ENCODE measurements around the gene NUDT5.

Gene NUDT5

GRCh38 chr10:12162927-12163326, 32.8 kb downstream of the NUDT5 start:
- DNase-seq (ENCODE audit: low spot score) = no peak

GRCh38 chr10:12160664-12161063, 35.0 kb downstream of the NUDT5 start:
- no peak for DNase-seq (ENCODE audit: low spot score)

- no peak for DNase-seq (ENCODE audit: low spot score)
Measured at GRCh38 chr10:12158111-12158510, 37.6 kb downstream of the NUDT5 start.

- DNase-seq (ENCODE audit: low spot score) = no peak
Measured at GRCh38 chr10:12156367-12157123, 39.1 kb downstream of the NUDT5 start.

GRCh38 chr10:12154516-12154915, 41.2 kb downstream of the NUDT5 start:
- no peak for DNase-seq (ENCODE audit: low spot score)

GRCh38 chr10:12150163-12150562, 45.5 kb downstream of the NUDT5 start:
- DNase-seq (ENCODE audit: low spot score) = no peak

GRCh38 chr10:12144538-12144937, 51.2 kb downstream of the NUDT5 start:
- DNase-seq (ENCODE audit: low spot score) = no peak

- DNase-seq (ENCODE audit: low spot score) = no peak
Measured at GRCh38 chr10:12140038-12140437, 55.7 kb downstream of the NUDT5 start.

GRCh38 chr10:12135631-12136030, 60.1 kb downstream of the NUDT5 start:
- DNase-seq (ENCODE audit: low spot score) = no peak

GRCh38 chr10:12130237-12130872, 65.3 kb downstream of the NUDT5 start:
- peak; percentile 68 for DNase-seq (ENCODE audit: low spot score)

- peak; percentile 100 for DNase-seq (ENCODE audit: low spot score)
Measured at GRCh38 chr10:12129222-12130111, 66.2 kb downstream of the NUDT5 start, which contains the start of gene SEC61A2. Gene SEC61A2 (plus strand): TSS chr10:12129677. CDS start chr10:12129788, 111 bp downstream.

GRCh38 chr10:12121673-12122072, 74.0 kb downstream of the NUDT5 start:
- DNase-seq (ENCODE audit: low spot score) = no peak
